Upper lobe of left lung (tissue), 6 donors: ENCODE results near the gene JAG2. TPM values are rescaled to one million over a fixed set of nuclear protein-coding genes. Genes with fewer than 3 reads are reported as not detected.

Experiments used
- ATAC-seq, 2 donors: fragments of 200-7000 bp; cut with Tn5 transposase; one replicate each; pipeline ENCODE4 v1.9.1; 2022; ENCODE audit warnings: mild to moderate bottlenecking in 2 of 2, moderate library complexity in 2 of 2; ENCODE audit not compliant: low FRiP score in 2 of 2
- DNase-seq, 2 donors: peaks; one replicate each; pipeline ENCODE4 v3.0.0-alpha.2; 2019 to 2020
- H3K27ac ChIP-seq, 4 donors: fragments of 200-600 bp; sonication (generic); one replicate each; pipeline ENCODE4 v1.5.1; 2016 to 2019
- H3K27me3 ChIP-seq, 4 donors: fragments of 200-600 bp; sonication (generic); one replicate each; pipeline ENCODE4 v1.5.1; 2017 to 2019
- H3K36me3 ChIP-seq, 4 donors: fragments of 200-600 bp; sonication (generic); one replicate each; pipeline ENCODE4 v1.5.1; 2016 to 2019
- H3K4me1 ChIP-seq, 4 donors: fragments of 200-600 bp; sonication (generic); one replicate each; pipeline ENCODE4 v1.5.1; 2018 to 2019
- H3K4me3 ChIP-seq, 4 donors: fragments of 200-600 bp; sonication (generic); one replicate each; pipeline ENCODE4 v1.5.1; 2017 to 2019; ENCODE audit warnings: mild to moderate bottlenecking in 2 of 4, moderate library complexity in 1 of 4
- H3K9me3 ChIP-seq, 4 donors: fragments of 200-600 bp; sonication (generic); one replicate each; pipeline ENCODE4 v1.5.1; 2018 to 2019
- CTCF ChIP-seq, 6 experiments: fragments of 450-650 bp in 4 of 6; fragments of 200-600 bp in 2 of 6; sonication (generic) in 2 of 6; IDR thresholded peaks; one replicate each; pipeline ENCODE4 v1.5.1; 2016 to 2019; ENCODE audit warnings: antibody characterized with exemption in 6 of 6
- EP300 ChIP-seq, 4 donors: sonication (generic); formaldehyde crosslinking; IDR thresholded peaks; one replicate each; pipeline ENCODE4 v1.5.1; 2017; ENCODE audit warnings: antibody characterized with exemption in 4 of 4, control low read depth in 2 of 4
- POLR2A ChIP-seq, 4 donors: fragments of 450-650 bp; IDR thresholded peaks; one replicate each; pipeline ENCODE4 v1.5.1; 2016 to 2017; ENCODE audit warnings: antibody characterized with exemption in 4 of 4, mild to moderate bottlenecking in 2 of 4
- POLR2AphosphoS5 ChIP-seq, 2 donors: sonication (generic); formaldehyde crosslinking; IDR thresholded peaks; one replicate each; pipeline ENCODE4 v1.5.1; 2017; ENCODE audit warnings: antibody characterized with exemption in 2 of 2
- WGBS, 2 donors: methylation state at CpG; one replicate each; pipeline ENCODE4 v1.1.5; 2017 to 2018; 5-methylcytosine and 5-hydroxymethylcytosine counted together
- total RNA-seq, 6 donors: library from RNA; depleted of rRNA in 4 of 6; stranded (reverse); fragments of >200 nt in 4 of 6; gene quantifications; one replicate each; pipeline versions ENCODE4 v1.1.0 to v1.2.1, GENCODE V29; 2016 to 2021
- donor health status: DM: no; HTN: no; CAD: no; lungs with moderate emphysema.
- donor health status: DM: no; HTN: yes; CAD: no; lungs with severe emphysema.

JAG2 gene
- total RNA-seq, 6 donors from 2014 or later: 14.9 to 43.4 (median 23.8) TPM

GRCh38 chr14:105137481-105138020 lies 31.0 kb downstream of the JAG2 start:
- Histone ChIP-seq H3K27ac (no peak overlapping the region), H3K4me1 (no peaks in the 10 kb centered on the region), H3K9me3 (peaks cover 8 to 17% (median 12%) of the 10 kb centered on the region in 4 donors), H3K36me3 (peaks cover 0 to 17% (median under 1%) of the 10 kb centered on the region in 4 donors), H3K4me3 (no peak overlapping the region), H3K27me3 (no peaks in the 10 kb centered on the region)
- TF ChIP-seq POLR2A (IDR thresholded peaks at IDR 0.05) (no peak), CTCF (IDR thresholded peaks at IDR 0.05) (no peak), POLR2AphosphoS5 (IDR thresholded peaks at IDR 0.05) (no peak), EP300 (IDR thresholded peaks at IDR 0.05) (no peak)
- DNase-seq (peak in 1 of 2 donors; percentile 59), ATAC-seq (no peak)
- WGBS, 2 donors: 86 to 87% methylated on average over 14 of the region's 14 CpGs

- DNase-seq (peak in 1 of 2 donors; percentile 78), ATAC-seq (no peak)
Observed at GRCh38 chr14:105136401-105137322, 31.9 kb downstream of the JAG2 start.

GRCh38 chr14:105135700-105136395 lies 32.7 kb downstream of the JAG2 start:
- no peaks in the 10 kb centered on the region for H3K27me3 ChIP-seq
- TF ChIP-seq POLR2A (IDR thresholded peaks at IDR 0.05): no peak
- no peak for TF ChIP-seq POLR2AphosphoS5 (IDR thresholded peaks at IDR 0.05)
- no peak for TF ChIP-seq CTCF (IDR thresholded peaks at IDR 0.05)
- no peak for TF ChIP-seq EP300 (IDR thresholded peaks at IDR 0.05)
- no peak for ATAC-seq
- peaks cover 14 to 25% (median 21%) of the 10 kb centered on the region in 4 donors for H3K9me3 ChIP-seq
- H3K4me3 ChIP-seq: no peak overlapping the region
- DNase-seq: no peak
- H3K4me1 ChIP-seq: no peaks in the 10 kb centered on the region
- no peak overlapping the region for H3K27ac ChIP-seq
- WGBS, 2 donors: 84 to 87% methylated on average over 14 of the region's 14 CpGs
- H3K36me3 ChIP-seq: peaks cover 0 to 5% (median 0%) of the 10 kb centered on the region in 4 donors

More at GRCh38 chr14:105136401-105137322, 31.9 kb downstream of the JAG2 start:
- Histone ChIP-seq H3K4me1 (no peaks in the 10 kb centered on the region), H3K27ac (no peak overlapping the region), H3K36me3 (peaks cover 0 to 8% (median 0%) of the 10 kb centered on the region in 4 donors), H3K27me3 (no peaks in the 10 kb centered on the region), H3K4me3 (no peak overlapping the region), H3K9me3 (peaks cover 13 to 21% (median 15%) of the 10 kb centered on the region in 4 donors)
- WGBS, 2 donors: 78 to 83% methylated on average over 39 to 45 of the region's 50 CpGs
- no peak for TF ChIP-seq CTCF (IDR thresholded peaks at IDR 0.05)
- TF ChIP-seq EP300 (IDR thresholded peaks at IDR 0.05): no peak
- no peak for TF ChIP-seq POLR2A (IDR thresholded peaks at IDR 0.05)
- no peak for TF ChIP-seq POLR2AphosphoS5 (IDR thresholded peaks at IDR 0.05)

- Histone ChIP-seq H3K9me3 (peaks cover 6 to 11% (median 8%) of the 10 kb centered on the region in 4 donors), H3K4me1 (no peaks in the 10 kb centered on the region), H3K36me3 (no peaks in the 10 kb centered on the region), H3K27me3 (no peaks in the 10 kb centered on the region), H3K4me3 (no peak overlapping the region), H3K27ac (no peak overlapping the region)
- WGBS, 2 donors: 48 to 54% methylated on average over 4 of the region's 4 CpGs
- DNase-seq (no peak), ATAC-seq (no peak)
- TF ChIP-seq POLR2AphosphoS5 (IDR thresholded peaks at IDR 0.05) (no peak), POLR2A (IDR thresholded peaks at IDR 0.05) (no peak), EP300 (IDR thresholded peaks at IDR 0.05) (no peak), CTCF (IDR thresholded peaks at IDR 0.05) (no peak)
Observed at GRCh38 chr14:105132921-105133654, 35.5 kb downstream of the JAG2 start.
